ENCODE measurements around the gene ENPP3. TPM values are rescaled to one million over a fixed set of nuclear protein-coding genes. Genes with fewer than 3 reads are reported as not detected.

ENPP3 gene
- polyA plus RNA-seq, 1 experiment, result not detected

- no peak for TF ChIP-seq CTCF (IDR thresholded peaks at IDR 0.05; ENCODE audit: insufficient read depth, low read depth, low read length)
- no peak for DNase-seq (ENCODE audit: low read depth)
- ChIA-PET POLR2A (no interaction called here), CTCF (interaction anchor here (1.0 to 2.1 kb wide), 2 partner anchors 10 to 32 kb away, joined by 4 to 6 read pairs; partner anchors contain the start of gene MED23)
- no peak overlapping the region for H3K4me3 ChIP-seq (ENCODE audit: low read depth, low read length)
- H3K36me3 ChIP-seq (ENCODE audit: control insufficient read depth, insufficient read depth, low read length), result no peaks in the 10 kb centered on the region
- H3K27me3 ChIP-seq (ENCODE audit: control insufficient read depth, insufficient read depth, low read length), result no peaks in the 10 kb centered on the region
Observed at GRCh38 chr6:131660195-131660594, 23.1 kb downstream of the ENPP3 start.

GRCh38 chr6:131663578-131664165 lies 26.6 kb downstream of the ENPP3 start:
- DNase-seq (ENCODE audit: low read depth), result no peak
- H3K36me3 ChIP-seq (ENCODE audit: control insufficient read depth, insufficient read depth, low read length), result no peaks in the 10 kb centered on the region
- POLR2A ChIA-PET, result no interaction called here
- TF ChIP-seq CTCF (IDR thresholded peaks at IDR 0.05; ENCODE audit: insufficient read depth, low read depth, low read length), result no peak
- CTCF ChIA-PET, result interaction anchor here (0.6 to 2.2 kb wide), 2 partner anchors 35 to 374 kb away, joined by 3 to 6 read pairs; partner anchors contain the start of gene MED23
- H3K27me3 ChIP-seq (ENCODE audit: control insufficient read depth, insufficient read depth, low read length), result no peaks in the 10 kb centered on the region
- no peak overlapping the region for H3K4me3 ChIP-seq (ENCODE audit: low read depth, low read length)

GRCh38 chr6:131669891-131670290 lies 32.8 kb downstream of the ENPP3 start:
- no peak overlapping the region for H3K4me3 ChIP-seq (ENCODE audit: low read depth, low read length)
- no peak for DNase-seq (ENCODE audit: low read depth)
- ChIA-PET CTCF (interaction anchor here (0.6 to 1.1 kb wide), 3 partner anchors 12 to 255 kb away, joined by 3 to 6 read pairs (median 3); no protein-coding TSS in a partner anchor), POLR2A (no interaction called here)
- H3K36me3 ChIP-seq (ENCODE audit: control insufficient read depth, insufficient read depth, low read length), result no peaks in the 10 kb centered on the region
- TF ChIP-seq CTCF (IDR thresholded peaks at IDR 0.05; ENCODE audit: insufficient read depth, low read depth, low read length), result no peak
- H3K27me3 ChIP-seq (ENCODE audit: control insufficient read depth, insufficient read depth, low read length), result no peaks in the 10 kb centered on the region

GRCh38 chr6:131673184-131673583 lies 36.1 kb downstream of the ENPP3 start:
- Histone ChIP-seq H3K27me3 (ENCODE audit: control insufficient read depth, insufficient read depth, low read length) (no peaks in the 10 kb centered on the region), H3K36me3 (ENCODE audit: control insufficient read depth, insufficient read depth, low read length) (no peaks in the 10 kb centered on the region), H3K4me3 (ENCODE audit: low read depth, low read length) (no peak overlapping the region)
- no peak for TF ChIP-seq CTCF (IDR thresholded peaks at IDR 0.05; ENCODE audit: insufficient read depth, low read depth, low read length)
- no peak for DNase-seq (ENCODE audit: low read depth)
- ChIA-PET CTCF (interaction anchor here (0.7 to 0.9 kb wide), 2 partner anchors 14 to 242 kb away, joined by 3 read pairs; no protein-coding TSS in a partner anchor), POLR2A (no interaction called here)

GRCh38 chr6:131678442-131678841 lies 41.3 kb downstream of the ENPP3 start:
- Histone ChIP-seq H3K36me3 (ENCODE audit: control insufficient read depth, insufficient read depth, low read length) (no peaks in the 10 kb centered on the region), H3K27me3 (ENCODE audit: control insufficient read depth, insufficient read depth, low read length) (no peaks in the 10 kb centered on the region), H3K4me3 (ENCODE audit: low read depth, low read length) (no peak overlapping the region)
- TF ChIP-seq CTCF (IDR thresholded peaks at IDR 0.05; ENCODE audit: insufficient read depth, low read depth, low read length), result no peak
- DNase-seq (ENCODE audit: low read depth), result no peak
- ChIA-PET POLR2A (no interaction called here), CTCF (no interaction called here)
